Islet of Langerhans (tissue), 1 donor: ENCODE results near the gene ASB3.

Experiments
- FAIRE-seq: peaks from one replicate; lab custom pipeline; 2011; peaks lifted over from hg19 to GRCh38; lab: Jason Lieb, UNC

ASB3 gene

GRCh38 chr2:53646788-53647187, 140.0 kb downstream of the ASB3 start:
- FAIRE-seq = no peak

GRCh38 chr2:53641290-53641689, 145.5 kb downstream of the ASB3 start:
- no peak for FAIRE-seq

- no peak for FAIRE-seq
Observed at GRCh38 chr2:53640466-53640865, 146.3 kb downstream of the ASB3 start.

GRCh38 chr2:53636596-53636995, 150.2 kb downstream of the ASB3 start:
- no peak for FAIRE-seq

GRCh38 chr2:53636109-53636508, 150.6 kb downstream of the ASB3 start:
- FAIRE-seq = no peak

- no peak for FAIRE-seq
Observed at GRCh38 chr2:53635694-53636093, 151.1 kb downstream of the ASB3 start.

- FAIRE-seq = no peak
Observed at GRCh38 chr2:53633441-53633840, 153.3 kb downstream of the ASB3 start.

GRCh38 chr2:53632714-53633113, 154.0 kb downstream of the ASB3 start:
- FAIRE-seq = no peak

GRCh38 chr2:53632126-53632460, 154.7 kb downstream of the ASB3 start:
- FAIRE-seq = no peak

GRCh38 chr2:53631313-53632125, 155.2 kb downstream of the ASB3 start:
- no peak for FAIRE-seq

- FAIRE-seq = no peak
Observed at GRCh38 chr2:53630026-53630606, 156.6 kb downstream of the ASB3 start.

GRCh38 chr2:53629501-53629900, 157.3 kb downstream of the ASB3 start:
- no peak for FAIRE-seq

- FAIRE-seq = no peak
Observed at GRCh38 chr2:53629001-53629400, 157.8 kb downstream of the ASB3 start.

GRCh38 chr2:53622141-53622540, 164.6 kb downstream of the ASB3 start:
- FAIRE-seq = no peak

- FAIRE-seq = no peak
Observed at GRCh38 chr2:53620981-53621380, 165.8 kb downstream of the ASB3 start.
